Activated CD4-positive, alpha-beta T cell treated with anti-CD3 and anti-CD28 coated beads, Interleukin-2, amount 10 ng/mL, durations not matched to agents 7 days and 5 days (primary cell): ENCODE measurements around the gene ZNF490. TPM values are rescaled to one million over a fixed set of nuclear protein-coding genes. Genes with fewer than 3 reads are reported as not detected.

Experiments used
- CTCF ChIA-PET: fragments of 350-600 bp; sonication (Branson Sonifier 250); formaldehyde crosslinking; loops from one replicate; lab custom pipeline; 2021; ENCODE audit warnings: antibody characterized with exemption; lab: Charles Lee
- POLR2A ChIA-PET: fragments of 350-600 bp; sonication (Branson Sonifier 250); formaldehyde crosslinking; loops from one replicate; lab custom pipeline; 2021; ENCODE audit warnings: antibody characterized with exemption; lab: Charles Lee
- DNase-seq: peaks from one replicate; pipeline ENCODE4 v3.0.0-alpha.2; 2020
- H3K27ac Mint-ChIP-seq: one replicate; pipeline ENCODE4 v1.8.0; 2021; ENCODE audit warnings: mild to moderate bottlenecking, moderate library complexity, mixed read lengths
- H3K27me3 Mint-ChIP-seq: one replicate; pipeline ENCODE4 v1.8.0; 2021; ENCODE audit warnings: mixed read lengths
- H3K36me3 Mint-ChIP-seq: one replicate; pipeline ENCODE4 v1.8.0; 2021; ENCODE audit warnings: low read depth, mixed read lengths
- H3K4me1 Mint-ChIP-seq: one replicate; pipeline ENCODE4 v1.8.0; 2021; ENCODE audit warnings: mixed read lengths
- H3K4me3 Mint-ChIP-seq: one replicate; pipeline ENCODE4 v1.8.0; 2021; ENCODE audit warnings: mild to moderate bottlenecking, moderate library complexity, mixed read lengths
- H3K9me3 Mint-ChIP-seq: one replicate; pipeline ENCODE4 v1.8.0; 2021; ENCODE audit warnings: mixed read lengths
- total RNA-seq, 2 experiments: library from RNA; stranded (reverse); gene quantifications; one replicate each; pipeline ENCODE4 v1.2.3, GENCODE V29; 2021

Gene ZNF490
- total RNA-seq, 2 experiments from 2014 or later: 15.1 to 15.8 TPM

DNA sequence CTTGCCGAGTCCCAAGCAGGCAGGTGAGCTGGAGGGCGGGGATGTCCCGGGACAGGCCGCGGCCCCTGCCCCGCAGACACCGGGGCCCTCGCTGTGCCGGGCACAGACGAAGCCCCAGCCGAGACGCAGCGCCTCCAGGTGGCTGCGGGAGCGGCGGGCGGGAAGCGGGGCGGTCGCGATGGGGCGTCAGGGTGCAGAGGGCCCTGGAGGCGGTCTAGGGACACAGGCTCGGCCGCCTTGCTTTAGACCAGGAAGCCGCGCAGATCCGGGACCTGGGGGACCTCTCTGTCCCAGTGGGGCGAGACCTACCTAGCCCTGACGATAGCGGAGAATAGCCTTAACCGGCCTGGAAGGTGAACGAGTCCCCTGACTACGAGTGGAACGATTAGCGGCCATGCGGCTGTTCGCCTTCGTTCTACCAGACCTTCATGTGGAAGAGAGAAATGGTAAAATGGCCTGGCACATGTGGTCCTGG, 55.1 kb downstream of the ZNF490 start:
- no peak for DNase-seq

DNA sequence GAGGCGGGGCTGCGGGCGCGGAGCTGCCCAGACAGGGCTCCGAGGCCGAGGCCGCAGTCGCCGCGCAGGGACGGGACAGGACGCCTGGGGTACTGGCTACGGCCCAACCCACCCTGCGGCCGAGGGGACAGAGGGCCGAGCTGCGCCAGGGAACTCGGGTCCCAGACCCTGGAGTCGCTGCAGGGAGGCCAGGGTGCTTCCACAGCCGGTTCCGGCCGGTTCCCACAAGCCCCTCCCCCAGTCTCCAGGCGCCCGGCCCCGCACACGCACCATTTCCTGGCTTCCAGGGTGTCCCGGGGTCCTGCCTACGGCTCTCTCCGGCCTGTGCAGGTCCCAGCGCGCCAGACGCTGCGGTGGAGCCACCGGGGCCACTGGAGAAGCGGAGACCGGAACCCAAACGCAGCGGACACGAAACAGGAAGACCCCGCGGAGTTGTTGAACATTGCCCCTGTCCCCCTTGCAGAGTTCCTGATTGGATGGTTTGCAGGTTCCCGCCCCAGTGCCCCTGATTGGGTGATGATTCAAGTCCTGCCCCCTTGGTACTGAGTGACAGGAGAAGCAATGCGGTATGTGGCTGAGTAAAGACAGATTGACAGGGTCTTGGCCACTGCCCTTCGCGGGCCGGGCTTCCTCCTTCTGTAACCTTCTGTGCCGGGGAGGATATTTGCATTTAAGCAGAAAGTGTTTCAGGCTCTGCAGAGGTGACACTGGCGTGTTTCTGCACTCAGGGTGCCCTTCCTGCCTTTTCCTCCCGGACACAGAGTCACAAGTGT, 59.4 kb downstream of the ZNF490 start, which contains the start of gene ZNF564:
TSS of gene ZNF564 (minus strand) at position 423 of the 773 bp plus-strand sequence. CDS start at position 273, 150 bp downstream.
- no peaks in the 10 kb centered on the region for H3K27me3 Mint-ChIP-seq
- H3K4me3 Mint-ChIP-seq: peak within 1 kb of the TSS; percentile 93
- CTCF ChIA-PET: interaction anchor here (0.6 to 0.7 kb wide), 2 partner anchors 61 to 268 kb away, joined by 4 to 5 read pairs; no protein-coding TSS in a partner anchor
- H3K36me3 Mint-ChIP-seq: peaks cover 37% of the 10 kb centered on the region
- DNase-seq: peak; percentile 98
- H3K27ac Mint-ChIP-seq: peak within 1 kb of the TSS; percentile 96
- H3K4me1 Mint-ChIP-seq: peaks cover 38% of the 10 kb centered on the region
- H3K9me3 Mint-ChIP-seq: peaks cover 7% of the 10 kb centered on the region
- POLR2A ChIA-PET: interaction anchor here (0.6 to 0.9 kb wide), 2 partner anchors 54 to 56 kb away, joined by 3 read pairs; no protein-coding TSS in a partner anchor

More for the DNA sequence above, 55.1 kb downstream of the ZNF490 start:
- no peak overlapping the region for H3K4me3 Mint-ChIP-seq
- no peaks in the 10 kb centered on the region for H3K27me3 Mint-ChIP-seq
- H3K9me3 Mint-ChIP-seq: no peaks in the 10 kb centered on the region
- no peak overlapping the region for H3K27ac Mint-ChIP-seq
- H3K4me1 Mint-ChIP-seq: peaks cover 20% of the 10 kb centered on the region
- peaks cover 1% of the 10 kb centered on the region for H3K36me3 Mint-ChIP-seq
- ChIA-PET POLR2A (no interaction called here), CTCF (no interaction called here)

DNA sequence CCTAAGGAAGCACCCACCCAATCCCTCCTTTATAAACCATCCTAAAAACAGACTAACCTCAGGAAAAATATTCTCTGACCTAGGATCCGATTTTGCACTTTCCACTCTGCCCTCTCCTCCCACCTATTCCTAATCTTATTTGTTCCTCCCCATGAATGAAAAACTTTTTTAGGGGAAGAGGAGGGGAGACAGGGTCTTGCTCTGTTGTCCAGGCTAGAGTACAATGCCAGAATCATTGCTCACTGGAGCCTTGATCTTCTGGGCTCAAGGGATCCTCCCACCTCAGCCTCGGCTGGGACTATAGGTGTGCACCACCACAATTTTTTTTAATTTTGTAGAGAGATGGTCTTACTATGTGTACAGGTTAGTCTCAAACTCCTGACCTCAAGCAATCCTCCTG, 63.7 kb downstream of the ZNF490 start:
- peaks cover 72% of the 10 kb centered on the region for H3K36me3 Mint-ChIP-seq
- ChIA-PET POLR2A (no interaction called here), CTCF (no interaction called here)
- no peak overlapping the region for H3K27ac Mint-ChIP-seq
- no peaks in the 10 kb centered on the region for H3K27me3 Mint-ChIP-seq
- no peak overlapping the region for H3K4me3 Mint-ChIP-seq
- DNase-seq: no peak
- peaks cover 40% of the 10 kb centered on the region for H3K4me1 Mint-ChIP-seq
- peaks cover 32% of the 10 kb centered on the region for H3K9me3 Mint-ChIP-seq

- H3K36me3 Mint-ChIP-seq: peaks cover 77% of the 10 kb centered on the region
- POLR2A ChIA-PET: interaction anchor here (0.7 kb wide), 1 partner anchor 60 kb away, joined by 3 read pairs; no protein-coding TSS in a partner anchor
- H3K4me3 Mint-ChIP-seq: no peak overlapping the region
- peaks cover 34% of the 10 kb centered on the region for H3K4me1 Mint-ChIP-seq
- no peak for DNase-seq
- CTCF ChIA-PET: interaction anchor here (0.9 kb wide), 1 partner anchor 10 kb away, joined by 3 read pairs; no protein-coding TSS in a partner anchor
- H3K9me3 Mint-ChIP-seq: peaks cover 32% of the 10 kb centered on the region
- no peak overlapping the region for H3K27ac Mint-ChIP-seq
- H3K27me3 Mint-ChIP-seq: no peaks in the 10 kb centered on the region
These were observed 64.5 kb downstream of the ZNF490 start for GRCh38 chr19:12546068-12546467.

- ChIA-PET POLR2A (interaction anchor here (0.7 kb wide), 1 partner anchor 61 kb away, joined by 3 read pairs; no protein-coding TSS in a partner anchor), CTCF (no interaction called here)
- H3K4me1 Mint-ChIP-seq: peaks cover 31% of the 10 kb centered on the region
- no peak overlapping the region for H3K4me3 Mint-ChIP-seq
- H3K27me3 Mint-ChIP-seq: no peaks in the 10 kb centered on the region
- DNase-seq: no peak
- H3K27ac Mint-ChIP-seq: no peak overlapping the region
- H3K36me3 Mint-ChIP-seq: peaks cover 77% of the 10 kb centered on the region
- peaks cover 32% of the 10 kb centered on the region for H3K9me3 Mint-ChIP-seq
These were observed 65.3 kb downstream of the ZNF490 start for GRCh38 chr19:12545267-12545666.

DNA sequence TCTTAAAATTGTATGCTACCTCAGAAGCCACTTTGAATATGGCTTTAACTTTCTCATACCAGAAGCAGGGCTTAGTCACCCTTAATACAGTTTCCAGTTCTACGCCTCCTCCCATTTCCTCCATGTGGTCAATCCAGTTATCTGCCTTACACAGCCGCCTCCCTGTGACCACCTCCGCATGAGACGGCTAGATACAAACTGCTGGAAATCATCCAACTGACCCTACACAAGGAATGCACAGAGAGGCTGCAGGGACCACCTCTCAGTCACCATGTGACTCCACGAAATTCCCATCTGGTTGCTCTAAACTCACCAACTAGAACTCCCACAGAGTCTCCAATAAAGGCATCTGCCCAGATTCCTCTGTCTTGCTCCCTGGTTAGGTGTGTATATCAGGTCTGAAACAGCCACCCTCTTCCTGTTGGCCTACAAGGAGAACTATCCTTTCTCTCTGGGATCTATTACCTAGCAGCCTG, 66.2 kb downstream of the ZNF490 start:
- Mint-ChIP-seq H3K4me3 (no peak overlapping the region), H3K4me1 (peaks cover 27% of the 10 kb centered on the region), H3K27ac (no peak overlapping the region), H3K27me3 (no peaks in the 10 kb centered on the region), H3K9me3 (peaks cover 36% of the 10 kb centered on the region), H3K36me3 (peaks cover 81% of the 10 kb centered on the region)
- ChIA-PET CTCF (interaction anchor here (0.6 kb wide), 1 partner anchor 68 kb away, joined by 3 read pairs; no protein-coding TSS in a partner anchor), POLR2A (no interaction called here)
- no peak for DNase-seq

DNA sequence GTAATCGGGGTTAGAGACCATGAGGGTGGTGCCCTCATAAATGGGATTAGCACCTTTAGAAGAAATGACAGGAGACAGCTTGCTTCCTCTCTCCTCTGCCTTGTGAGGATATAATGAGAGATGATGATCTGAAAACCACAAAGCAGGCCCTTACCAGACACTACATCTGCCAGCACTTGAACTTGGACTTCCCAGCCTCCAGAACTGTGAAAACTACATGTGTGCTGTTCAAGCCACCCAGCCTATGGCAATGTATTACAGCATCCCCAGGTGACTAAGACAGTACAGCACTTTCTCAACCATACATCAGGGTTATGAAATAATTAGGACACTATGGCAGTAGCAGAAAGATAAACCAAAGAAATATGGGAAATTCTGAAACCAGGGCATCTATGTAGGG, 66.8 kb downstream of the ZNF490 start:
- peaks cover 22% of the 10 kb centered on the region for H3K4me1 Mint-ChIP-seq
- H3K4me3 Mint-ChIP-seq: no peak overlapping the region
- peaks cover 35% of the 10 kb centered on the region for H3K9me3 Mint-ChIP-seq
- CTCF ChIA-PET: interaction anchor here (0.6 kb wide), 1 partner anchor 67 kb away, joined by 3 read pairs; no protein-coding TSS in a partner anchor
- no peak overlapping the region for H3K27ac Mint-ChIP-seq
- POLR2A ChIA-PET: no interaction called here
- no peak for DNase-seq
- no peaks in the 10 kb centered on the region for H3K27me3 Mint-ChIP-seq
- H3K36me3 Mint-ChIP-seq: peaks cover 78% of the 10 kb centered on the region

Other genes starting within 250 kb of the ZNF490 start
- gene ZNF442, start 245.1 kb downstream of the ZNF490 start, total RNA-seq: 1 to 10 TPM in 1 of 2 experiments, under 1 TPM in 1; 0.50 to 1.2 TPM
- gene ZNF799, start 209.5 kb downstream of the ZNF490 start, total RNA-seq: 1 to 10 TPM; 4.7 to 5.4 TPM
- 1 to 10 TPM; 5.8 to 6.4 TPM for gene ZNF443, start 169.8 kb downstream of the ZNF490 start, total RNA-seq
- 1 to 10 TPM; 2.2 to 2.4 TPM for gene ZNF709, start 126.0 kb downstream of the ZNF490 start, total RNA-seq
- gene ZNF564, start 59.3 kb downstream of the ZNF490 start, total RNA-seq: 10 to 100 TPM; 11.1 to 12.1 TPM
- 10 to 100 TPM; 31.3 to 37.3 TPM for gene ZNF791, start 107 bp upstream of the ZNF490 start, total RNA-seq
- gene MAN2B1, start 55.9 kb upstream of the ZNF490 start, total RNA-seq: 100 to 1,000 TPM; 130 to 143 TPM
- gene WDR83, start 56.0 kb upstream of the ZNF490 start, total RNA-seq: 10 to 100 TPM; 14.4 to 19.6 TPM
- 100 to 1,000 TPM in 1 of 2 experiments, 10 to 100 TPM in 1; 89.9 to 102 TPM for gene DHPS, start 71.1 kb upstream of the ZNF490 start, total RNA-seq
- gene GNG14, start 77.2 kb upstream of the ZNF490 start, total RNA-seq: not detected
- gene FBXW9, start 85.8 kb upstream of the ZNF490 start, total RNA-seq: 1 to 10 TPM; 5.3 to 5.9 TPM
- gene TNPO2, start 113.1 kb upstream of the ZNF490 start, total RNA-seq: 10 to 100 TPM; 80.5 to 90.7 TPM
- 100 to 1,000 TPM; 222 to 226 TPM for gene TRIR, start 123.9 kb upstream of the ZNF490 start, total RNA-seq
- 10 to 100 TPM; 67.2 to 68.3 TPM for gene GET3, start 126.7 kb upstream of the ZNF490 start, total RNA-seq
- not detected for gene BEST2, start 141.0 kb upstream of the ZNF490 start, total RNA-seq
- gene HOOK2, start 164.7 kb upstream of the ZNF490 start, total RNA-seq: 10 to 100 TPM; 13.9 to 14.0 TPM
- gene JUNB, start 180.7 kb upstream of the ZNF490 start, total RNA-seq: 10 to 100 TPM; 66.7 to 78.4 TPM
- 100 to 1,000 TPM; 274 to 288 TPM for gene PRDX2, start 191.0 kb upstream of the ZNF490 start, total RNA-seq
- gene THSD8, start 191.3 kb upstream of the ZNF490 start, total RNA-seq: 10 to 100 TPM; 27.0 to 31.1 TPM
- gene RNASEH2A, start 195.8 kb upstream of the ZNF490 start, total RNA-seq: 10 to 100 TPM; 34.9 to 39.3 TPM
- gene RTBDN, start 223.8 kb upstream of the ZNF490 start, total RNA-seq: not detected
- under 1 TPM; 0.35 to 0.67 TPM for gene MAST1, start 227.7 kb upstream of the ZNF490 start, total RNA-seq